OCI-LY7 (cell line): ENCODE measurements around the gene ZNF559. TPM values are rescaled to one million over a fixed set of nuclear protein-coding genes. Genes with fewer than 3 reads are reported as not detected.
"Not testable (repeated sequence)": the region's sequence is repeated elsewhere in the genome, so short reads cannot be mapped to it uniquely, and the experiment has no call there.

ENCODE experiments used
- Bru-seq: library from RNA; stranded (reverse); fragments of 400-500 nt; gene quantifications from one replicate; lab custom pipeline; 2021; lab: Mats Ljungman, UMichigan
- BruChase-seq, 2 experiments: library from RNA; stranded (reverse); fragments of 400-500 nt; gene quantifications; one replicate each; lab custom pipeline; 2021; lab: Mats Ljungman, UMichigan
- BruUV-seq: library from RNA; stranded (reverse); fragments of 400-500 nt; replicated peaks from 2 replicates; lab custom pipeline; 2021; lab: Mats Ljungman, UMichigan
- CTCF ChIA-PET: fragments of 300-600 bp; sonication (Branson Sonifier 250); formaldehyde crosslinking; loops from one replicate; lab custom pipeline; 2022; ENCODE audit warnings: antibody characterized with exemption; ENCODE audit not compliant: unreplicated experiment; lab: Charles Lee
- POLR2A ChIA-PET: fragments of 300-600 bp; sonication (Branson Sonifier 250); formaldehyde crosslinking; loops from one replicate; lab custom pipeline; 2022; ENCODE audit warnings: antibody characterized with exemption; lab: Charles Lee
- DNase-seq: peaks from one replicate; pipeline ENCODE4 v3.0.0-alpha.2; 2015; ENCODE audit warnings: low spot score
- H2AFZ ChIP-seq: fragments of 200-600 bp; sonication (generic), shearing (Covaris generic); 2 replicates; pipeline ENCODE4 v1.6.1; 2014; ENCODE audit warnings: mild to moderate bottlenecking, antibody characterized with exemption, low read length, moderate library complexity
- H3K27ac ChIP-seq: fragments of 200-600 bp; sonication (generic); 2 replicates; pipeline ENCODE4 v1.5.1; 2014; ENCODE audit warnings: mixed run types, low read depth, mild to moderate bottlenecking, moderate library complexity, low read length, inconsistent platforms; ENCODE audit not compliant: poor library complexity, severe bottlenecking
- H3K36me3 ChIP-seq: fragments of 200-600 bp; sonication (generic); 2 replicates; pipeline ENCODE4 v1.6.1; 2014; ENCODE audit warnings: mild to moderate bottlenecking, antibody characterized with exemption, low read length, moderate library complexity, mixed read lengths; ENCODE audit not compliant: insufficient read depth
- H3K4me1 ChIP-seq: fragments of 200-600 bp; sonication (generic); 2 replicates; pipeline ENCODE4 v1.5.1; 2014; ENCODE audit warnings: mild to moderate bottlenecking, low read length; ENCODE audit not compliant: insufficient read depth, poor library complexity, severe bottlenecking
- H3K4me2 ChIP-seq: fragments of 200-600 bp; sonication (generic); 2 replicates; pipeline ENCODE4 v1.6.1; 2014; ENCODE audit warnings: mild to moderate bottlenecking, low read length
- H3K4me3 ChIP-seq: fragments of 200-600 bp; sonication (generic); 2 replicates; pipeline ENCODE4 v1.5.1; 2014; ENCODE audit warnings: mild to moderate bottlenecking, low read depth, low read length; ENCODE audit not compliant: poor library complexity, severe bottlenecking
- H3K79me2 ChIP-seq: fragments of 200-600 bp; sonication (generic); 2 replicates; pipeline ENCODE4 v1.6.1; 2016; ENCODE audit warnings: low read depth, mild to moderate bottlenecking, low read length, moderate library complexity, mixed read lengths; ENCODE audit not compliant: insufficient read depth
- H3K9me2 ChIP-seq: fragments of 200-600 bp; sonication (generic); 2 replicates; pipeline ENCODE4 v1.6.1; 2016; ENCODE audit warnings: mild to moderate bottlenecking, low read length, mixed read lengths; ENCODE audit not compliant: insufficient read depth
- H3K9me3 ChIP-seq: fragments of 200-600 bp; sonication (generic); 2 replicates; pipeline ENCODE4 v1.6.1; 2014; ENCODE audit warnings: mild to moderate bottlenecking, mixed run types, low read length, mixed read lengths
- H4K20me1 ChIP-seq: fragments of 200-600 bp; sonication (generic); 2 replicates; pipeline ENCODE4 v1.6.1; 2014; ENCODE audit warnings: mild to moderate bottlenecking, antibody characterized with exemption, low read length, moderate library complexity, mixed read lengths; ENCODE audit not compliant: insufficient read depth
- CTCF ChIP-seq: fragments of 200-600 bp; sonication (generic); conservative IDR thresholded peaks from 2 replicates; pipeline ENCODE4 v1.5.1; 2014; ENCODE audit warnings: mild to moderate bottlenecking, antibody characterized with exemption, low read length, moderate library complexity, mixed read lengths
- EZH2phosphoT487 ChIP-seq: fragments of 200-600 bp; sonication (generic); IDR thresholded peaks from 2 replicates; pipeline ENCODE4 v1.6.1; 2018; ENCODE audit warnings: low read depth, borderline replicate concordance, mild to moderate bottlenecking, mixed run types, antibody characterized with exemption, low read length, moderate library complexity, mixed read lengths
- intact Hi-C: fragments of 100-400 bp; cut with micrococcal nuclease; formaldehyde crosslinking; loops from one replicate; pipeline ENCODE4 v1.10.0; 2022; ENCODE audit not compliant: unreplicated experiment
- long read RNA-seq: library from polyadenylated mRNA; stranded (forward); transcript quantifications from one replicate; pipeline ENCODE4 v2.0.0, GENCODE V29; 2022
- total RNA-seq, 2 experiments: library from RNA; depleted of rRNA in 1 of 2; stranded (reverse); fragments of >200 nt in 1 of 2; shearing (Covaris generic) in 1 of 2; gene quantifications; 2 replicates each; pipeline ENCODE4 v1.2.3, GENCODE V29; 2014 to 2022

The ZNF559 gene
- total RNA-seq (2014; rRNA removed; shearing (Covaris generic)) (9.0 and 16.8 TPM in 2 replicates), total RNA-seq (2022) (18.6 and 22.3 TPM in 2 replicates), Bru-seq, nascent RNA (percentile 72 among the genes with signal in this experiment), BruChase-seq, experiment 1, labeled RNA remaining after a 6-hour chase (percentile 85 among the genes with signal in this experiment), BruChase-seq, experiment 2, labeled RNA remaining after a 2-hour chase (percentile 91 among the genes with signal in this experiment)
- long read RNA-seq, transcript ZNF559-203 (6 exons, 967 nt) = major isoform, 5 of 25 reads
- long read RNA-seq, partial matches to known transcripts = 5 of 25 reads
- long read RNA-seq, other reads (novel, unspliced or antisense) = 12 of 25 reads

GRCh38 chr19:9323919-9324583 is at the start of gene ZNF559:
ZNF559 (plus strand) TSS chr19:9324179; CDS start chr19:9338550, 14,371 bp downstream.
- BruUV-seq = no TSS peak
- peaks cover 12% of the 10 kb centered on the region; the same call in 1 of the 2 replicates for H3K79me2 ChIP-seq
- TF ChIP-seq EZH2phosphoT487 (no peak), CTCF (peak; percentile 68)
- peak within 1 kb of the TSS; percentile 95 for H3K27ac ChIP-seq
- POLR2A ChIA-PET = interaction anchor here (0.6 kb wide), 1 partner anchor 851 kb away, joined by 3 read pairs; no protein-coding TSS in a partner anchor
- H3K9me3 ChIP-seq = peaks cover 38% of the 10 kb centered on the region
- H4K20me1 ChIP-seq = no peaks in the 10 kb centered on the region
- H3K4me2 ChIP-seq = peak within 1 kb of the TSS; percentile 89
- H3K36me3 ChIP-seq = peaks cover 23% of the 10 kb centered on the region
- intact Hi-C loops = loop anchor here (1.0 to 5.0 kb wide), 2 partner anchors 15 to 108 kb away; partner anchors contain the start of gene ZNF699
- H2AFZ ChIP-seq = peak within 1 kb of the TSS; percentile 98
- H3K9me2 ChIP-seq = no peaks in the 10 kb centered on the region
- H3K4me1 ChIP-seq = peaks cover 18% of the 10 kb centered on the region
- CTCF ChIA-PET = no interaction called here
- peak within 1 kb of the TSS; percentile 77 for H3K4me3 ChIP-seq
- DNase-seq = peak; percentile 97

GRCh38 chr19:9283485-9283884 is 40.5 kb upstream of the ZNF559 start:
- CTCF ChIA-PET, H3K4me3 ChIP-seq, H3K27ac ChIP-seq, H4K20me1 ChIP-seq, H3K9me2 ChIP-seq, H2AFZ ChIP-seq, H3K9me3 ChIP-seq, H3K4me2 ChIP-seq, H3K36me3 ChIP-seq, H3K79me2 ChIP-seq, POLR2A ChIA-PET, H3K4me1 ChIP-seq, BruUV-seq, DNase-seq, intact Hi-C loops: not testable (repeated sequence)

GRCh38 chr19:9289231-9289884 is 34.6 kb upstream of the ZNF559 start:
- H4K20me1 ChIP-seq = no peaks in the 10 kb centered on the region
- no peak for DNase-seq
- BruUV-seq = no TSS peak
- no peaks in the 10 kb centered on the region for H3K9me2 ChIP-seq
- intact Hi-C loops = no loop called here
- H3K36me3 ChIP-seq = peaks cover 6% of the 10 kb centered on the region; the same call in 1 of the 2 replicates
- no peak overlapping the region for H2AFZ ChIP-seq
- ChIA-PET CTCF (no interaction called here), POLR2A (interaction anchor here (0.5 to 0.6 kb wide), 2 partner anchors 113 to 921 kb away, joined by 3 read pairs; no protein-coding TSS in a partner anchor)
- no peaks in the 10 kb centered on the region for H3K4me1 ChIP-seq
- H3K4me2 ChIP-seq = no peak overlapping the region
- no peaks in the 10 kb centered on the region for H3K79me2 ChIP-seq
- peaks cover 32% of the 10 kb centered on the region for H3K9me3 ChIP-seq
- H3K4me3 ChIP-seq = no peak overlapping the region
- no peak for TF ChIP-seq EZH2phosphoT487
- no peak for TF ChIP-seq CTCF
- no peak overlapping the region for H3K27ac ChIP-seq
